Measurements from ENCODE around the gene SNAPC3. TPM values are rescaled to one million over a fixed set of nuclear protein-coding genes. Genes with fewer than 3 reads are reported as not detected.
A peak's percentile ranks its signal among the peaks of the same experiment; 100 is the strongest.
"Not testable (repeated sequence)": the region's sequence is repeated elsewhere in the genome, so short reads cannot be mapped to it uniquely, and the experiment has no call there.

SNAPC3 gene
- 10 to 100 TPM; 27.4 to 29.2 TPM for total RNA-seq

- POLR2A ChIA-PET: interaction anchor here (0.8 to 2.1 kb wide), 6 partner anchors 68 to 130 kb away, joined by 3 to 16 read pairs (median 4); partner anchors contain the start of genes CCDC171, PSIP1 and TTC39B
- H3K4me3 Mint-ChIP-seq: peak within 1 kb of the TSS; percentile 95
- H3K27ac Mint-ChIP-seq: peak within 1 kb of the TSS; percentile 85
- DNase-seq (peak; percentile 96), ATAC-seq (ENCODE audit: low read depth) (peak; percentile 96)
- H3K27me3 Mint-ChIP-seq: peaks cover 14% of the 10 kb centered on the region
- peaks cover 27% of the 10 kb centered on the region for H3K4me1 Mint-ChIP-seq
- H3K9me3 Mint-ChIP-seq: no peaks in the 10 kb centered on the region
- H3K36me3 Mint-ChIP-seq: peaks cover 20% of the 10 kb centered on the region
Observed at GRCh38 chr9:15422372-15423230, at the start of gene SNAPC3. SNAPC3 (plus strand) TSS chr9:15422876; CDS start chr9:15422880, 4 bp downstream.

GRCh38 chr9:15373881-15374280 is 48.8 kb upstream of the SNAPC3 start:
- ATAC-seq (ENCODE audit: low read depth) (no peak), DNase-seq (no peak)
- Mint-ChIP-seq H3K27me3 (peaks cover 4% of the 10 kb centered on the region), H3K9me3 (no peaks in the 10 kb centered on the region), H3K4me3 (no peak overlapping the region), H3K4me1 (peaks cover 3% of the 10 kb centered on the region), H3K36me3 (no peaks in the 10 kb centered on the region), H3K27ac (no peak overlapping the region)
- POLR2A ChIA-PET: no interaction called here

GRCh38 chr9:15374310-15374709 is 48.4 kb upstream of the SNAPC3 start:
- Mint-ChIP-seq H3K27ac (no peak overlapping the region), H3K4me3 (no peak overlapping the region), H3K36me3 (no peaks in the 10 kb centered on the region), H3K4me1 (peaks cover 3% of the 10 kb centered on the region), H3K9me3 (no peaks in the 10 kb centered on the region), H3K27me3 (peaks cover 4% of the 10 kb centered on the region)
- DNase-seq (no peak), ATAC-seq (ENCODE audit: low read depth) (no peak)
- POLR2A ChIA-PET: no interaction called here

- POLR2A ChIA-PET: no interaction called here
- peaks cover 4% of the 10 kb centered on the region for H3K27me3 Mint-ChIP-seq
- no peaks in the 10 kb centered on the region for H3K9me3 Mint-ChIP-seq
- H3K4me1 Mint-ChIP-seq: peaks cover 3% of the 10 kb centered on the region
- ATAC-seq (ENCODE audit: low read depth): no peak
- no peak overlapping the region for H3K4me3 Mint-ChIP-seq
- no peak for DNase-seq
- H3K36me3 Mint-ChIP-seq: no peaks in the 10 kb centered on the region
- H3K27ac Mint-ChIP-seq: no peak overlapping the region
Observed at GRCh38 chr9:15374825-15375224, 47.9 kb upstream of the SNAPC3 start.

GRCh38 chr9:15377625-15378540 is 44.8 kb upstream of the SNAPC3 start:
- H3K4me1 Mint-ChIP-seq: no peaks in the 10 kb centered on the region
- ATAC-seq (ENCODE audit: low read depth) (no peak), DNase-seq (no peak)
- no peak overlapping the region for H3K4me3 Mint-ChIP-seq
- no peak overlapping the region for H3K27ac Mint-ChIP-seq
- no peaks in the 10 kb centered on the region for H3K36me3 Mint-ChIP-seq
- H3K27me3 Mint-ChIP-seq: peaks cover 4% of the 10 kb centered on the region
- H3K9me3 Mint-ChIP-seq: no peaks in the 10 kb centered on the region
- POLR2A ChIA-PET: no interaction called here

GRCh38 chr9:15379317-15379716 is 43.4 kb upstream of the SNAPC3 start:
- H3K36me3 Mint-ChIP-seq; ATAC-seq (ENCODE audit: low read depth); H3K9me3 Mint-ChIP-seq; H3K27ac Mint-ChIP-seq; POLR2A ChIA-PET; H3K27me3 Mint-ChIP-seq; H3K4me3 Mint-ChIP-seq; DNase-seq; H3K4me1 Mint-ChIP-seq: not testable (repeated sequence)

GRCh38 chr9:15379888-15380287 is 42.8 kb upstream of the SNAPC3 start:
- H3K4me1 Mint-ChIP-seq; H3K4me3 Mint-ChIP-seq; H3K27ac Mint-ChIP-seq; POLR2A ChIA-PET; ATAC-seq (ENCODE audit: low read depth); H3K36me3 Mint-ChIP-seq; DNase-seq; H3K27me3 Mint-ChIP-seq; H3K9me3 Mint-ChIP-seq: not testable (repeated sequence)

GRCh38 chr9:15381491-15381890 is 41.2 kb upstream of the SNAPC3 start:
- Mint-ChIP-seq H3K36me3 (no peaks in the 10 kb centered on the region), H3K27me3 (no peaks in the 10 kb centered on the region), H3K4me1 (no peaks in the 10 kb centered on the region), H3K9me3 (no peaks in the 10 kb centered on the region), H3K4me3 (no peak overlapping the region), H3K27ac (no peak overlapping the region)
- ATAC-seq (ENCODE audit: low read depth) (no peak), DNase-seq (no peak)
- POLR2A ChIA-PET: no interaction called here

- Mint-ChIP-seq H3K4me3 (no peak overlapping the region), H3K9me3 (no peaks in the 10 kb centered on the region), H3K27me3 (no peaks in the 10 kb centered on the region), H3K4me1 (no peaks in the 10 kb centered on the region), H3K36me3 (no peaks in the 10 kb centered on the region), H3K27ac (no peak overlapping the region)
- POLR2A ChIA-PET: no interaction called here
- ATAC-seq (ENCODE audit: low read depth): no peak
- no peak for DNase-seq
Observed at GRCh38 chr9:15386465-15386864, 36.2 kb upstream of the SNAPC3 start.

- Mint-ChIP-seq H3K36me3 (no peaks in the 10 kb centered on the region), H3K27me3 (no peaks in the 10 kb centered on the region), H3K4me1 (no peaks in the 10 kb centered on the region), H3K27ac (no peak overlapping the region), H3K9me3 (no peaks in the 10 kb centered on the region), H3K4me3 (no peak overlapping the region)
- ATAC-seq (ENCODE audit: low read depth) (no peak), DNase-seq (no peak)
- POLR2A ChIA-PET: no interaction called here
Observed at GRCh38 chr9:15389173-15389572, 33.5 kb upstream of the SNAPC3 start.

GRCh38 chr9:15389631-15390030 is 33.0 kb upstream of the SNAPC3 start:
- no peak for ATAC-seq (ENCODE audit: low read depth)
- Mint-ChIP-seq H3K27ac (no peak overlapping the region), H3K4me1 (no peaks in the 10 kb centered on the region), H3K36me3 (no peaks in the 10 kb centered on the region), H3K9me3 (no peaks in the 10 kb centered on the region), H3K4me3 (no peak overlapping the region), H3K27me3 (no peaks in the 10 kb centered on the region)
- POLR2A ChIA-PET: no interaction called here
- DNase-seq: no peak

GRCh38 chr9:15390201-15390600 is 32.5 kb upstream of the SNAPC3 start:
- H3K27me3 Mint-ChIP-seq: no peaks in the 10 kb centered on the region
- H3K4me3 Mint-ChIP-seq: no peak overlapping the region
- H3K36me3 Mint-ChIP-seq: no peaks in the 10 kb centered on the region
- H3K4me1 Mint-ChIP-seq: no peaks in the 10 kb centered on the region
- no peak overlapping the region for H3K27ac Mint-ChIP-seq
- POLR2A ChIA-PET: no interaction called here
- DNase-seq: no peak
- no peaks in the 10 kb centered on the region for H3K9me3 Mint-ChIP-seq
- no peak for ATAC-seq (ENCODE audit: low read depth)

GRCh38 chr9:15392363-15392762 is 30.3 kb upstream of the SNAPC3 start:
- Mint-ChIP-seq H3K27ac (no peak overlapping the region), H3K36me3 (no peaks in the 10 kb centered on the region), H3K27me3 (no peaks in the 10 kb centered on the region), H3K4me3 (no peak overlapping the region), H3K4me1 (no peaks in the 10 kb centered on the region), H3K9me3 (no peaks in the 10 kb centered on the region)
- ATAC-seq (ENCODE audit: low read depth) (no peak), DNase-seq (no peak)
- POLR2A ChIA-PET: no interaction called here

Measured in activated naive CD8-positive, alpha-beta T cell treated with anti-CD3 and anti-CD28 coated beads, Interleukin-2, amount 10 ng/mL, durations not matched to agents 7 days and 5 days (primary cell).